Measurements from ENCODE around the gene SIVA1.
A peak's percentile ranks its signal among the peaks of the same experiment; 100 is the strongest.

The SIVA1 gene

DNA sequence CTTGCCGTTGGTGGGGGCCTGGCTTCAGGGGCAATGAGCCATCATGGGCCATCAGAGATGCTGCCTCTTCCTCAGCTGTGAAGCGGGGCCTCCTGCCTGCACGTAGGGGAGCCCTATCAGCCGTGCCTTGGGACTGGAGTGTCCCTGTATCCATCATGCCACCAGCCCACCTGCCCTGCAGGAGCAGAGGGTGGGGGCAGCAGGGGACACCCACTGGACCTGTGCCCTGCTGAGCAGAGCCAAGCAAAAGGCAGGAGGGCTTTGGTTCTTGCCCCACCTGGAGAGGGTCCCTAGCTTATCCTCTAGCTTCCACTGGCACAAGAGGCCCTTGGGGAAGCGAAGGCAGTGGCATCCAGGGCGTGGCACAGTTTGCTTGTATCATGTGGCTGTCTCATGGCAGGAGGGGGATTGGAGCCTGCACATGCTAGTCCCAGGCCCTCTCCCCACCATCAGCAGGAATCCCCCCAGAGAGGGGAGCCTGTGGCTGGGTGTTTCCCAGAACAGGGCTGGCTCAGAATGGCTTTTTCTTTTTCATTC is 18.8 kb upstream of the SIVA1 start:
- DNase-seq = no peak

DNA sequence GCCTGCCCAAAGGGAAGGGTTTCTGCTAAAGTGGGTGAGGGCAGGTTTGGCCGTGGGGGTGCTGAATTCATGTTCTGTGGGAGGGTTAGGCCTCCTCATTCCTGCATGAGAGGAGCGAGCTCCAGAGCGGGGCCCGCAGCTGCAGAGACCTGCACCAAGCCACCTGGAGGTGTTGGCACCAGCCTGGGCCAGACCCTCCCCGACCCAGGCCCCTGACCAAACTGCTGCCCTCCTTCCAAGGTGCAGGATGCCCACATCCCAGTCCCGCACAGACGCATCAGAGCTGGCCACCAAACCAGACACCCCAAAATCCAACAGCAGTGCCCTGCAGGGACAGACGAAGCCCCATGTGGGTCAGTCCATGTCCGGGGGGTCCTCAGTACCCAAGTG is 18.4 kb upstream of the SIVA1 start:
- no peak for DNase-seq

DNA sequence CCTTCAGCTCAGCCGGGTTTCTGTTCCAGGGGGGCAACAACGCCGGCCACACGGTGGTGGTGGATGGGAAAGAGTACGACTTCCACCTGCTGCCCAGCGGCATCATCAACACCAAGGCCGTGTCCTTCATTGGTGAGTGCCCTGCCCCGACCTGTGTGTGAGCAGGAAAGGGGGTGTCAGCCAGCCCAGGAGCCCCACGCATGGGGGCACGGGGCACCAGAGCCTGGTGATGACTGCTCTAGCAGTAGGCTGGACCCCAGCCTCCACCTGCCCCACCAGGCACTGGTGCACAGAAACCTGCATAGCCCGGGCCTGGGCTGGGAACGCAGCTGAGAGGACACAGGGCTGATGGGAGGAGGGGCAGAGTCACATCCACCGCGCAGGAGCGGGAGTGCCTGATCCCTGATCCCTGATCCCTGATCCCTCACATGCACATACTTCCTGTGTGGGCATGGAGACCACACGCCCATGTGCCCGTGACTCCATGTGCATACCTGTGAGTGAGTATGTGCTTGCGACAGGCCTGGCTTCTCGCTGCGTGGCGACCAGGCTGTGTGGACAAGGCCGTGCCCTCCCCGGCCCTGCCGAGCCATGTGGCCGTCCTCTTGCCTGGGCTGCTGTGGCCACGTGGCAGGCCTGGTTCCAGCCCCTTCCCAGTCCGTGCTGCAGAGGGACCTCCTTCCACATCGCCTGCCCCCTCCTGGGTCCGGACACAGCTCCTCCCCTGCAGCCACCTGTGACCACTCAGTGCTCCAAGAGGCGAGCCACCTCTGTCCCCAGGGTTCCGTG is 17.8 kb upstream of the SIVA1 start:
- no peak for DNase-seq

DNA sequence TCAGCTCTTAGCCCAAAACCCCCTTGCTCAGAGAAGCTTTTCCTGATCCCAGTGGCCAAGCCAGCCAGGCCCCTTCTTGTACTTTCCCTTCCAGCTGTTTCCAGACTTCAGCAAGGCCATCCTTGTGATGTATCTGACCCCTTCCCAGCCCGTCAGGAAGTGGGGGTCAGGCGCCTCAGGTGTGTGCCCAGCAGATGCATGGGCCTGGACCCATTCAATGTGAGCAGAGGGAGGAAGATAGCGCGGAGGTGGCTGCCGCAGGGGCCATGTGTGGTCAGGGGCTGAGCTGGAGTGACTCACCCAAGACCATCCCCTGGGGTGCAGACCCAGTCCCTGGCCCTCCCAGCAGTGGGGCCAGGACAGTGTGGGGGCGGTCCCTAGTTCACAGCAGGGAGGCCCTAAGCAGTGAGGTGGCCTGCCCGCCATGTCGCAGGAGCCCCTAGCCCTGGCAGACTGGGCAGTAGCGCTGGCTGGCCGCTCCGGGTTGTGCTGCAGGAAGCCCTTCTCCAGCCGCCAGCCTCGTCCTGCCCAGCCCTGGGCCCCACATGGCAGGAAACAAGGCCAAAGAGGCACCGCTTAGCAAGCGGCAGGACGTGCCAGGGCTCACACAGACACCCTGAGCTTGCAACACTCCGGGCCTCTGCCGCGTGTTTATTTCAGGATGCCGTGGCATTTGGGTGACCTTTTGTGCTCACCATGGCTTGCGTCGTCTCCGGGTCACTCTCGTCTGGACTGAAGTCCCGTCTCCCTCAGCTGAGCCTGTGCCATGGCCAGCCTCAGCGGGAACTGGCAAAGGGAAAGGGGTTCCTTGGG is 16.9 kb upstream of the SIVA1 start:
- no peak for DNase-seq

DNA sequence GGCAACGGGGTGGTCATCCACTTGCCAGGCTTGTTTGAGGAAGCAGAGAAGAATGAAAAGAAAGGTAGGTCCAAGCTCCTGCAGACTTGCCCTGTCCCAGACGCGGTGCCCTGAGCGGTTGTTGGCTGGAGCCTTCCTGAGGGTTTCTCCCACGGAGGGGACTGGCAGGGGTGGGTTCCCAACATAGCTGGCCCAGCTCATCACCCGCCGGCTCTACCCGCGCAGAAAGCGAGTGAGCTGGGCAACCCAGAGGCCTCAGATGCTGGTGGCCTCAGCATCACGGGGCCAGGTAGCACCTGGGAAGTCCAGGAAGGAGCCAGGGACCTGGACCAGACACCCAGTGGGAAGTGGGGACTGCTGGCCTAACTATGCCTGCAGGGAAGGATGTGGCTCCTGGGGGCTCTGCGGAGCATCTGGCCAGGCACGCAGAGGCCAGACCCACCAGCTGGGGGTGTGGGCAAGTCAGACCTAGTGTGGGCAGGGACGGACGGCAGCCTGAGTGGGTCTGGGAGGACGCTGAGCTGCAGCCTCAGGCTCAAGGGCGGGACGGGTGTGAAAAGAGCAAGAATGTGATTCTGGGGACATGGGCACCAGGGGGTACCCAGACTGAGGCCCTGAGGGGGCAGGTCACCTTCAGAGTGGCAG is 14.4 kb upstream of the SIVA1 start:
- no peak for DNase-seq

DNA sequence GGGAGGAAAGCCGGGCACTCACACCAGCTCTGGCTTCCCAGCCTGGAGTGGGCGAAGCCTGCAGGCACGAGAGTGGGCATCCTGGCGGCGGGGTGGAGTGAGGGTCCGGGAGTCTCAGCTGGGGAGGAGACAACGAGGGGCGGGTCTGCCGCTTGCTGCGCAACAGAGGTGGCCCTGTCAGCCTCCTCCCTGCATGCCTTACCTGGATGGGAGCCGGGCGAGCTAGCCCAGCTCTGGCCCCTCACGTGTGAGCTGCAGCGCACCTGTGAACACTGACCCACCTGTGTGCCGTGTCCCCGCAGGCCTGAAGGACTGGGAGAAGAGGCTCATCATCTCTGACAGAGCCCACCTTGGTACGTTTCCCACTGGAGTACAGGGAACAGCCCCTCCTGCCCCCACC is 13.9 kb upstream of the SIVA1 start:
- no peak for DNase-seq

DNA sequence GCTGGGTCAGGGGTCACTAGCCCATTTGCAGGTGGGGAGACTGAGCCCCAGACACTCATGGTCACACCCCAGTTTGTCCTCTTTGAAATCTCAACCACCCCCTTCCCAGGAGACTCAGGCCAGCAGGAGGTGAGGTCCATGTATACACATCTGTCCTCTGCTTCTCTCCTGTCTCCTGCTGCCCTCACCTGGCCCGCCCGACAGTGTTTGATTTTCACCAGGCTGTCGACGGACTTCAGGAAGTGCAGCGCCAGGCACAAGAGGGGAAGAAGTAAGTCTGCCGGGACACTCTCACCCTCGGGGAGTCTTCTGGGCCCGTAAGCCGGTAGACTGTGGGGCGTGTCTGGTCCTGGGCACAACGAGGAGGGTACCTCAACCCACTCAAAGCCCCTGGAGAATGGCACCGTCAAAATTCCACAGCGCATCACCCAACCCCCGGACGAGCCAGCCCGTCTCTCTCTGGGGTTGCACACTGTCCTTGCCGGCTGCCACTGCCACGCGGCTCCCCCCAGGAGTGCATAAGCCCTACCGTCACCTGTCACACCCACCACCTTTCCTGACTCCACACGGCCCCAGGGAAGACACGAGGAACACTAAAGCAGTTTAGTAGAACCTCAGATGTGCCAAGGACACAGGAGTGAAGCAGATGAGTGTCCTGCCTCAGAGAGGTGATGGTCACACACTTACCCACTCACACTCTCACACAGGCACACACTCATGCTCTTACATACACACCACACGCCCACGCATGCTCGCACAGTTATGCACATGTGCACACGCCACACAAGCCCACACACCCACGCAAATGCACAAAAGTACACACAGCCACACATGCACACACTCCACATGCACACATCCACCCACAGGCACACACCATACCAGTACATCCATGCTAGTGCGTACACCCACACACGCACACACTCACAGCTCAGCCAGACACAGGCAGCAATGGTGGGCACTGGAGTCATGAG is 13.1 kb upstream of the SIVA1 start:
- DNase-seq = no peak

DNA sequence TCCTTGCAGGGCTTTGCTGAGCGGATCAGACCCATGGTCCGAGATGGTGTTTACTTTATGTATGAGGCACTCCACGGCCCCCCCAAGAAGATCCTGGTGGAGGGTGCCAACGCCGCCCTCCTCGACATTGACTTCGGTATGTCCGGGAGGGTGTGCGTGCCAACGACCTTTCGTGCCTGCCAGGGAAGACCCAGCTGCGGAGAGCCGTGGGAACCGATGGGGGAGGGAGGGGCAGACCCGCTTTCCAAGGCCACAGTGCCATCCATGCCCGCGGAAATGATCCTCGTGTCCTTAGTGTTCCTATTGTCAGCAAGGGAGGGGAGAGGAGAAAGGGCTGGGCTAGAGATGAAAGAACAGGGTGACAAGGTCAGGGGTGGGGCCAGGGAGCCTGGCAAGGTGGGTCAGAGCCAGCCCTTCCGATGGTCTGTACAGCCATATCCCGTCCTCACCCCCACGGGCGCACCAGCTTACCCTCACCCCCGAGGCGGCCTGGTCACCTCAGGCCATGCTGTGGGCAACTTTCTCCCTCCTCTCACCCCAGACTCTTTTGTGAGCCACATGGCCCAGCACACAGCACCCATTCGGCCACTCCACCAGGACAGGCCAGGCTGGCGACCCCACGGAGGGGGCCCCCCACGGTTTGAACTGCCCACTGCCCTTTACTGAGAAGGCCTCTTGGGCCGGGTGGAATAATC is 11.7 kb upstream of the SIVA1 start:
- no peak for DNase-seq

DNA sequence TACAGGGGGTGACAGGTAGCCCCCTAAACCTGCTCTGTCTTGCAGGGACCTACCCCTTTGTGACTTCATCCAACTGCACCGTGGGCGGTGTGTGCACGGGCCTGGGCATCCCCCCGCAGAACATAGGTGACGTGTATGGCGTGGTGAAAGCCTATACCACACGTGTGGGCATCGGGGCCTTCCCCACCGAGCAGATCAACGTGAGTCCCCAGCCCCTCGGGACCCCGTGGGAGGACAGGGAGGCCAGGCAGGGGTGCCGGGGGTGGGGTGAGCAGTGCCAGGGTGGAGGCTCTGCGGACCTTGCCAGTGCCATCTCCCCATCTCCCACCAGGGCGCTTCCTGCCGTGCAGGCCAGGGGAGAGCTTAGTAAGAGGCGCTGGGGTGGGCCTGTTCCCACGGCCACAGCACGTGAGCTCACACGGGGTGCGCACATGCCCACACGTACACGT is 11.1 kb upstream of the SIVA1 start:
- DNase-seq = no peak

DNA sequence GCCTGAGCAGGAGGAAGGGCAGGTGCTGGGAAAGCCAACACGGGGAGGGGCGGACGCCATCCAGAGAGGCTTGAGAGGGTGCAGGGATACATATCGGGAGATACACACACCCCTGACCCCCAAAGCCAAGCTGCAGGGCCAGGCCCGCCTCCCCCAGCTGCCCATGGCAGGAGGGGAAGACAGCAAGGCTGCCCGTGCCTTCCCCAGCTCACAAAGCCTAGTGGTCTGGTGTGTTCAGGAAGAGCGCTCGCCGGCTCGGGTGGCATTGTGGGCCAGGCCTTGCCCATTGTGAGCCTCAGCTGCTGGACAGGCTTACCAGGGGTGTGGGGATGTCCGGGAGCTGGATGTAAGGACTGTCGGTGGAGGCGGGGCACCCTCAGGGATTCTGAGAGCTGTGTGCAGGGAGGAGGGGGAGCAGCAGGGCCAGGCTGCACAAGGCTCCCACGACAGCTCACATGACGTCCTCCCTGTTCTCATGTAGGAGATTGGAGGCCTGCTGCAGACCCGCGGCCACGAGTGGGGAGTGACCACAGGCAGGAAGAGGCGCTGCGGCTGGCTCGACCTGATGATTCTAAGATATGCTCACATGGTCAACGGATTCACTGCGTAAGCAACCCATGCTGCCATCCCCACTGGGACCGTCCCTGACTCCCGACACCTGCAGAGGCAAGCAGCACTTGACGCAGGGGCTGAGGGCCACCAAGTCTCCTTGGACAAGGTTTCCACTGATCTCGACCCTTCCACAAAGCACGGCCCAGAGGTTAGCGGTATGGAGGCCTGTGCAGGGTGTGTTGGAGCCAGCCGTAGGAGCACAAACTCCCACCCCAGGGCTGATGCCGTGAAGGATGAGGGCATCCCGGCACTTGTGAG is 10.1 kb upstream of the SIVA1 start:
- no peak for DNase-seq

DNA sequence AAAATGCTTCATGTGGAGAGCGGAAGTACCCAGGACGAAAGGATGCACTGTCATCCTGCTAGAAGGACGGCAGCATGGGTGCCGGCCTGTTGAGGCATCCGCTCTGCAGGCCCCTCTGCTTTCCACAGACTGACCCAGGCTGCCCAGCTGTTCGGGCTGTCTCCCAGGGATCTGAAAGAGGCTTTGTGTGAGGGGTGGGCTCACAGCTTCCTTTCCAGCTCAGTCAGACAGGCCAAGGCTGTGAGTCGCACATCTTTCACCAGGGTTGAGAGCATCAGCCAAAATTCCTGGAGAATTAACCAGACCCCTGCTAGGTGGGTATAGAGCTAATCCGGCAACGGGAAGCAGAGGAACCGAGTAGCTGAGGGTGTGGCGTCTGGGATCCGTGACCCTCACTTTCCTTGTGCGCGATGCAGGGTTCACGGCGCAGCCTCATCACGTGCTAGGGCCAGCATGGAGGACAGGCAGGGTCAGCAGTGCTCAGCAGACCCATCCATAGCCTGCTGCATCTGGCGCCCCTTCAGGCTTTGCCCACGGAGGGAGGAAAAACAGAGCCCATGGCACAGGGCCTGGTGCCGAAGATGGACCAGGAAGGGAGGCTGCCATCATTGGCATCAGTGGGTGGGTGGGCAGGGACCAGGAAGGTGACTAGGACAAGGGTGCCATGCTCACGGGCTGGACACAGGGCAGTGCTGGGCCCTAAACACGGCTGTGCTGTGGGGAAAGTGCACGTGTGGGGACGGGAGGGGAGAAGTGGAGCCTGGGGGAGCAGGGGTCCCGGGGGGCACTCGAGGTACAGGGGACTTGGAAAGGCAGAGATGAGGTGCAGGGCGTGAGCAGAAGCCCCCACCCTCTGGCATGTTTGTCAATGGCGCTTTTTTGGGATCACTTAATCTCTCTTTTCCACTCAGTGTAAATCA is 9.2 kb upstream of the SIVA1 start:
- DNase-seq = no peak

DNA sequence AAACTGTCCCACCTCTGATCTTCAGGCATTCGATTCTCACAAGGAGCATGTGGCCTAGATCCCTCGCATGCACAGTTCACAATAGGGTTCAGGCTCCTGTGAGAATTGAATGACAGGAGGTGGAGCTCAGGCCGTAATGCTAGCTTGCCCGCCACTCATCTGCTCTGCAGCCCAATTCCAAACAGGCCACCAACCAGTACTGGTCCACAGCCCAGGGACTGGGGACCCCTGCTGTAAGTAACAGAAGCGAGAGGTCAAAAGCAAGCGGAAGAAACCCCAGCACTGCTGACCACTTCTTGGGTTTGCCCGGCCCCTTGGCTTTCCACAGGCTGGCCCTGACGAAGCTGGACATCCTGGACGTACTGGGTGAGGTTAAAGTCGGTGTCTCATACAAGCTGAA is 8.5 kb upstream of the SIVA1 start:
- DNase-seq = no peak

DNA sequence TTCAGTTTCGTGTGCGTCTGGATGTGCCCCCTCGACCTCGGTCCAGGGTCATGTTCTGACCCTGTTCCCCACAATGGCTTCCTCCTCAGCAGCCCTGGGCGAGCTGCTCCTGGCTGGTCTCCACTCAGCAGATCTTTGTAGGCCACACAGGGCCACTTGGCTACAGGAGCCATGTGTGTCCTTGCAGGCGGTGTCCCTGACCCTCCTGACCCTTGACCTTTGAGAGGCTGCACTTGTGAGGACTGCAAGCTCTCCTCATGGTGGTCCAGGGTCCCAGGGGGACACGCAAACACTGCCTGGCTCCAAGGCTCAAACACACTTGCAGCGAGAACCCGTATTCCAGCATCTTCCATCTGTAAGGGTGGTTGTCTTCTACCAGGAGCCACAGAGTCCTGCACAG is 7.5 kb upstream of the SIVA1 start:
- DNase-seq = no peak

DNA sequence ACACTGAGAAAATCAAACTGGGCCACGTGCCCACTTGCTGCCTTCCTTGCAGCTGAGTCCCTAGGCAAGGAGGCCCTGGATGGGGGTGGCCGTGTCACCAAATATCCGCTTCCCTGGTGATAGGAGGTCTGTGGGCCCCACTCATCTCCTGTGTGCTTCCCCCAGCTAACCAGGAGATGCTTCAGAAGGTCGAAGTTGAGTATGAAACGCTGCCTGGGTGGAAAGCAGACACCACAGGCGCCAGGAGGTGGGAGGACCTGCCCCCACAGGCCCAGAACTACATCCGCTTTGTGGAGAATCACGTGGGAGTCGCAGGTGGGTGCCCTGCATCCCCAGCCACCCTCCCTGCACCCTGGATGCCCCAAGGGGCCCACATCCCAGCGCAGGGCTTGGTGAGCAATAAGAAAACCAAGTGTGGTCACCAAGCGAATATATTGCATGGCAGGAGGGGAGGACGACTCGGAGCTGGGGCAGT is 6.8 kb upstream of the SIVA1 start:
- no peak for DNase-seq

DNA sequence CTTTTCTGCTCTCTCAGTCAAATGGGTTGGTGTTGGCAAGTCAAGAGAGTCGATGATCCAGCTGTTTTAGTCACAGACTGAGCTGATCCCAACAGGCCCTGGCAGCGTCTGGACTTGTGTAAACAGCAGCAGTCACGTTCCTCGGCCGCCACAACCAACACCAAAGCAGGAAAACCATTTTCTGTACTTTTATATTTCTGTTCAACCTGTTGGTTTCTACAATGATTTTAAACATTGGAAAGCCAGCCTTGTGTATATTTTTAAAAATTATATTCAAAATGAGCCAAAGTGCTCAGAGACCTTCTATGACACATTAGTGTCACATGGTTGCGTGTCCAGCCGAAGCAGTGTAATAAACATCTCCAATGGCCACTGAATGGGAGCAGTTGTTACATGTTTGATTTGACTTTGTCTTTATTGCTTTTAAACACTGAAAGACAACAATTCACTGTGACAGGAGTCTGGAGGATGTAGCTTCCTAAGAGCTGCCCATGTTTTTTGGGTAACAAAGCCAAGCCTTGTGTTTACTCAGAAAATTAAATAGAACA is 5.9 kb upstream of the SIVA1 start:
- DNase-seq = no peak

DNA sequence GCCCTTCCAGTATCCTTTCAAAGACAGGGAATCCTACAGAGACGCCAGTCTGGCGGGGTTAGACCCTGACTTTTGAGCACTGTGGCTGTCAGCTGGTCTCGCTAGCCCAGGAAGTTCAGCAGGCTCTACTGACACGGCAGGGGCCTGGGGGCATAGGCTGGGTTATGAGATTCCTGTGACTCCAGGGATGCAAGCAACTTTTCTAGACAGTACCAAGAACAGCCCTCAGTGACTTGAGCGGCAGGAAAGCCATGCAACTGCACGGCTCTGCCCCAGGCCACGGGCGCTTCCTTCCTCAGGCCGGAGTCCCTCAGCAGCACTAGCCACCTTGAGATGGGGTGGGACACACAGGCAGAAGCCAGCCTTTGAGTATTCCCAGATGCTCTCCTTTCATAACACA is 5.1 kb upstream of the SIVA1 start:
- DNase-seq = peak; percentile 38

DNA sequence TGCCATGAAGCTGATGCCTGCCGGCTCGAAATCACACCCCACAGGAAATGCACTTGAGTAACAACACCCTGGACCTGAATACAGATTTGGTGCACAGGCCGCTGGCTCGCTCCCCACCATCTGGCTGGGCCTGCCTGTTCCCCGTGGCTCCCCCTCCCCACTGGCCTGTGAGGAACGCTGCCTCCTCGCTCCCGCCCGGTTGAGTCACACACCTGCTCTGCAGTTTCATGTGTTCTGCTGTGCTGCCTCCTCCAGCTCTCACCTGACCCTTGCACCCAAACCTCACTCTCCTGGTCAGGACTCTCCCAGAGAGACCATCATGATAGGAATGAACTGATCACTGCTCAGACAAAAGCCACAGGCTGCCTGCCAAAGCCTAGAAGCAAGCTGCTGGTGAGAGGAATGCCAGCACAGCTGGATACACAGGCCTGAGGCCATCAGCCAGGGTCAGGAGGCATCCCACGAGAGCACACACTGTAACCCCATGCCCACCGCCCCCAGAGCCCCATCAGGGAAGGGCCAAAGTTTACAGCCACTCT is 3.8 kb upstream of the SIVA1 start:
- DNase-seq = peak; percentile 43

DNA sequence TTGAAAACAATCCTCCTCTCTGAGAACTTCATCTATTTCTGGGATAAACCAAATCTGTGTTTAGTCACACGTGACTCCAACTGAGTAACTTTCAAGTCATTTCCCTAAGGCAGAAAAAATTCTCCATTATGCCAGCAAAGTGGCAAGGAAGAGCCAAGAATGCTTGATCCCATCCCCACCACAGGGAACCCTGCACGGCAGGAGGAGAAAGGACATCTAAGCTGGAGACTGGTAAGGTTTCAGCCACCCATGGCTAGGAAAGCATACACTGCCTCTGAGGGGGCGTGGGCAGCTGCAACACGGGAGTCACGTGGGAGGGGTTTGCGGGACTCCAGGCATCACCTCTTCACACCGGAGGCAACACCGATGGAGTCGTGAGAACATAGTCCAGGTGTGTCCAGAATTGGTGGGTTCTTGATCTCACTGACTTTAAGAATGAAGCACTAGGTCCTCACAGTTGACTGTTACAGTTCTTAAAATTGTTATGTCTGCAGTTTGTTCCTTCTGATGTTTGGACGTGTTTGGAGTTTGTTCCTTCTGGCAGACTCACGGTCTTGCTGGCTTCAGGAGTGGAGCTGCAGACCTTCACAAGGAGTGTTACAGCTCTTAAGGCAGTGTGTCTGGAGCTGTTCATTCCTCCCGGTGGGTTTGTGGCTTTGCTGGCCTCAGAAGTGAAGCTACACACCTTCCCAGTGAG is 2.7 kb upstream of the SIVA1 start:
- no peak for DNase-seq
